Stimulated activated CD8-positive, alpha-beta memory T cell treated with anti-CD3 and anti-CD28 coated beads, Interleukin-15, amount 100 ng/mL, for 48 hours (primary cell): ENCODE results near the gene PANX1.
A peak's percentile ranks its signal among the peaks of the same experiment; 100 is the strongest.
"Not testable (repeated sequence)": the region's sequence is repeated elsewhere in the genome, so short reads cannot be mapped to it uniquely, and the experiment has no call there.

ENCODE experiments used
- DNase-seq, 2 donors: peaks; one replicate each; pipeline ENCODE4 v3.0.0-alpha.2; 2020; ENCODE audit warnings: low read depth in 2 of 2

Gene PANX1

DNA sequence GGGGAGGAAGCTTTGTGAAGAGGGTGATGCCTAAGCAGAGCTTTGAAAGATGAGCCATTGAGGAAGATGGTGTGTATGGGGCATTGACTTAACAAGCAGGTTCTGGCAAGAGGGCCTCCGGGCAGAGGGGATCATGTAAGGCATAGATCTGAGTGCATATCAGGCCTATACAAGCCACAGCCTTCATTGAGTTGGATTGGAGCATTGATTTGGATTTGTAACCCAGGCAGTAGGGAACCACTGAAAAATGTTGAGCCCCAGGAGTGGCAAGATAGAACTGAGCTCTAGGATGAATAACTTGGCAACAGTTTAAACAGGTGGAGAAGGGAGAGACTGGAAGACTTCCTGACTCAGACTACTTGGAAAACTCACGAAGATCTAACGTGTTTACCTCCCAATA lies 21.4 kb downstream of the PANX1 start:
- no peak for DNase-seq

DNA sequence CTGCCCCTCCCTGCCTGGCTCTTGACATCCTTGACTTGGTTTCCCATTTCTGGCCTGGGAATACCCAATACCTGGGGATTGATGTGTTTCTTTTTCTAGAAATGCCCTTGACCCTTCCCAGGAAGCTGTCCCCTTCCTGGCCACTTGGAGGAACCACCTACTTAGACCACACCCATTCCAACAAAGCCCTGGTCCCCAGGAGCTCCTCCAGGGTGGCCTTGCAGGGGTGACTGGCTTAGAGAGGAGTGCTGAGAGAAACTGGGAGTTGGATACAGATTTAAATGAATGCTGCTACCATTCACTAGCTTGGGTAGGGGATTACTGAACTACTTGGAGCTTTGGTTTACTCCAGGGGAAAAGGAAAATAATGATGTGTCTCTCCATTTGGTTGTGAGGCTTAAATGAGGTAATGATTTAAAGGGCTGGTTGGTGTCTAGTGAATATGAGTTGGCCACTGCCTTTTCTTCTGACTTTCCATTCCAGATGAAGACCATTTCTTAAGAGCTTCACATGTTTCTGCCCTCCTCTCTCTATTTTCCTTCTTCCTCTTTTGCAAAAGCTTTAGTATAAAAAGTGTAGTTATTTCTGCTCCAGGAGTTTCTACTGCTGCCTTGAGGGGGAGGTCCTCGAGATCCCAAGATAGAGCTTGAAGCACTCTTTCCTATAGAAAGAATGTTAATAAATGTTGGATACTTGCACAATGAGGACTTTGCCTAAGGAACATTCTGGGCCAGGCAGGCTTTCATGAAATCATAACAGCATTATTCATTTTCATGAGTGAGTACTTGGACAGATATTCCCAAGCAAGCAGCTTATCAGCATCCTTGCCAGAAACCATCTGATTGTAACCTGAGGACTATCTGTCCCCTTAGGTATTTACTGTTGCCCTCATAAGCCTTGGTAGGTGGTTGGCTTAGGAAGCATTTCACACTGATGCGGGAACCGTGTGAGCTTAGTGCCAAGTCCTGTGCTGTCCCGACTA lies 22.4 kb downstream of the PANX1 start:
- DNase-seq = no peak

DNA sequence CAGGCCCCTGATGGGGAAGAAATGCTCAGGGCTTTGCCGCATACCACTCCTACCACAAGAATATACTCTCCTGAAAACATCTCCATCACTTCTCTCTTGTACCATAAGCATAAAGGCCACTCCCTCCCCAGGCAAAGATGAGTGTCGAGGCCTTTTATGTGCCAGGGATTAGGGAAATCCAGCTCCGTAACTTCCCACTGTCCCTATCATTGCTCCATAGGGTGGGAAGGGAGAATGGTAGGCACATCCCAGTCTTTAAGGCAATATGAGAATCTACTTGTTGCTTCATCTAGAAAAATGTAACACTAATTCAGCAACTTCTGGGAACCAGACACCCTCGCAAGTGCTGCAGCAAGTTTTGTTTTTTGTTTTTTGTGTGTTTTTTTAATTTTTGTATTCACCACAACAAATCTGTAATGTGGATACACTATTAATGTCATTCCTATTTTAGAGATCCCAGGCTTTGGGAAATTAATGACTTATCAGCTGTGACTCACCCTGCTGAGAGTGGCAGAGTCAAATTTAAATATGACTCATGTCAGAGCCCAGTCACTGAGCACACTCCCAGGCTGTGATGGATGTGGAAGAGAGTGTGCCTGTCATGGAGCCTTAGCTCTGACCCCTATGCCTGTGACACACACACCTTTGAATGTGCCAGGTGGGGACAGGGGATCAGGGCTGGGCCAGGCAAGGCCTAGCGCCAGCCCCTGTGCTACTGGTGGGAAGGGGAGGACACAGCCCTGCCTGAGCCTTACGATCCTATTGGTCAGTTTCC lies 23.4 kb downstream of the PANX1 start:
- no peak for DNase-seq

DNA sequence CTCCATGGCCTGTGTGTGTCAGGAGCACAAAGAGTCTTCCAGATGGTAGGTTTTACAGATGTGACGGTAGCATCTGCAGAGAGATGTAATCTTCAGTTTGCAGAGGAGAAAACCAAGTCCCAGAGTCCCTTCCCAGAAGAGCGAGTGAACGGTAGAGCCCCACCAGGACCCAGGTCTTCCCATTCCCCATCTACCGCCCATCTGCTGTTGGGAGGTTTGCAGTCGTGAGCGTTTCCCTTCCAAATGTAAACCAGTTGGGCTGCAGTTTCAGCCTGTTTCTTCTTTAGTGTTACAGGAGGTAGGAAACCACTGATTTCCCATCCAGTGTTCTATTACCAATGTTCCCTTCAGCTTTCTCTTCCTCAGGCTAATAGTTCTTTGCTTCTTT lies 24.0 kb downstream of the PANX1 start:
- DNase-seq = no peak

DNA sequence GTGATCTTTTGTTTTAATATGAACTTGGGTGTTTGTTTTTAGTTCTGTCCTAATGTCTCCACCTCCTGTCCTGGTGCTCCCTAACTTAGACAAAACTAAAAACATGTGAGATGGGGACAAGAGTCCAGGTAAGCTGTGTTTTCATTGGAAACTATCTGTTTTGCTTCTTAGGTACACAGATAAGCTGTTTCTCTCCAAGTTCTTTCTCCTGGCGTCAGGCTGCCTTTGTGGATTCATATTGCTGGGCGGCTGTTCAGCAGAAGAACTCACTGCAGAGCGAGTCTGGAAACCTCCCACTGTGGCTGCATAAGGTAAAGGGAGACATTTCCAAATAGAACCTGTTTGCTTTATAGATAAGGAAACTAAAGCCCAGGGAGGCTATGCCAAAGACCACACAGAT lies 24.7 kb downstream of the PANX1 start:
- no peak for DNase-seq

DNA sequence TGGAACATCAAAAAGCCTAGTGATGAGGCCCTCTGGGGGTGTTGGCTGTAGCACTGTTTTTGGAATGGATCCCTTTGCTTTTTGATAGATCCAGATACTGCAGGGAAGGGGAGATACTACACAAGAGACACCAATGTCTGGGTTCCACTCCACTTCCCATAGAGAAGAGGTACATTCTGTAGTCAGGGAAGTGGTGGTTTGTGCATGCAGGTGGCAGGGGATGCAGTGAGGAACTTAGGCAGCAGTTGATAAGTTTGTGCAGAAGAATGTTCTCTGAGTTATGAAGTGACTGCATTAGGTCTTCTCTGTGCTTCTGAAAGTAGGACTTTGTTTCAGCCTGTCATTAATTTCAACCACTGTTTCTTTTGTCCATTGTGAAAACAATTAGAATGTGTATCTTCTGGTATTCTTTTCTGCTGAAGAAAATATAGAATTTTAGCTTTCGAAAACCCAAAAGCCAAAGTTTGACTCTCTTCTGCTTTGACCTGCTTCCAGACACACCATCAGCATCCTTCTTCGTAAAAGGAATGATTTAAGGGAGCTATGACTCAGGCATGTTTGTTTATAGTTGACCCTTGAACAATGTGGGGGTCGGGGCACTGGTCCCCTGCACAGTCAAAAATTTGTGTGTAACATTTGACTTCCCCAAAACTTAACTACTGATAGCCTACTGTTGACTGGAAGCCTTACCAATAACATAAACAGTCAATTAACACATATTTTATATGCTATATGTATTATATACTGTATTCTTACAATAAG lies 25.6 kb downstream of the PANX1 start:
- no peak for DNase-seq

DNA sequence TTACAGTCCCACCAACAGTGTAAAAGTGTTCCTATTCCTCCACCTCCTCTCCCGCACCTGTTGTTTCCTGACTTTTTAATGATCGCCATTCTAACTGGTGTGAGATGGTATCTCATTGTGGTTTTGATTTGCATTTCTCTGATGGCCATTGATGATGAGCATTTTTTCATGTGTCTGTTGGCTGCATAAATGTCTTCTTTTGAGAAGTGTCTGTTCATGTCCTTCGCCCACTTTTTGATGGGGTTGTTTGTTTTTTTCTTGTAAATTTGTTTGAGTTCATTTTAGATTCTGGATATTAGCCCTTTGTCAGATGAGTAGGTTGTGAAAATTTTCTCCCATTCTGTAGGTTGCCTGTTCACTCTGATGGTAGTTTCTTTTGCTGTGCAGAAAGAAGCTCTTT lies 28.7 kb downstream of the PANX1 start:
- DNase-seq = not testable (repeated sequence)

DNA sequence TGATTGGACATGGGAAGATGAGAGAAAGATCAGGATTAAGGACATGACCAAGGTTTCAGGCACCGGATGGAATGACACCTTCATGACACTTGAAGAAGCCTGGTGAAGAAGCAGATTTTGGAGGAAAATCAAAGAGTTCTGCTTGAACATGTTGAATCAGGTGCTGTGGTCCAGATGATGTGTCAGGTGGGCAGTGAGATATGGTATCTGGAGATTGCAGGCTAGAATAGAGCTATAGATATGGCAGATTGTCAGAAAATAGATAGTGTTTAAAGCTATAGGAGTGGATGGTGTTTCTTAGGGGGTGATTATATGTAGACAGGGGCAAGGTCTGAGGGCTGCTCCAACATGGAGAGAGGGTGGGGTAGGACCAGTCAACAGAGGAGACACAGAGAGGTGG lies 40.2 kb downstream of the PANX1 start:
- no peak for DNase-seq

DNA sequence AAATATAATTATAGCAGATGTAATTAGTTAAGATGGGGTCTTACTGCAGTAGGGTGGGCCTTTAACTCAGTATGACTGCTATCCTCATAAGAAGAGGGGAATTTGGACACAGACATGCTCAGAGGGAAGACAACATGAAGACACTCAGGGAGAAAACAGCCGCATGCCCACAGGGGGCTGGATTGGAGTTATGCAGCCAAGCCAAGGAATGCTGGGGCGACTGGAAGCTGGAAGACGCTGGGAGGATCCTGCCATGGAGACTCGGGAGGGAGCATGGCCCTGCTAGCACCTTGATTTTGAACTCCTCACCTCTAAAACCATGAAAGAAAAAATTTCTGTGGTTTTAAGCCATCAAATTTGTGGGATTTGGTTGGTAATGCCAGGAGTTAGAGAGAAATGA lies 40.9 kb downstream of the PANX1 start:
- no peak for DNase-seq

DNA sequence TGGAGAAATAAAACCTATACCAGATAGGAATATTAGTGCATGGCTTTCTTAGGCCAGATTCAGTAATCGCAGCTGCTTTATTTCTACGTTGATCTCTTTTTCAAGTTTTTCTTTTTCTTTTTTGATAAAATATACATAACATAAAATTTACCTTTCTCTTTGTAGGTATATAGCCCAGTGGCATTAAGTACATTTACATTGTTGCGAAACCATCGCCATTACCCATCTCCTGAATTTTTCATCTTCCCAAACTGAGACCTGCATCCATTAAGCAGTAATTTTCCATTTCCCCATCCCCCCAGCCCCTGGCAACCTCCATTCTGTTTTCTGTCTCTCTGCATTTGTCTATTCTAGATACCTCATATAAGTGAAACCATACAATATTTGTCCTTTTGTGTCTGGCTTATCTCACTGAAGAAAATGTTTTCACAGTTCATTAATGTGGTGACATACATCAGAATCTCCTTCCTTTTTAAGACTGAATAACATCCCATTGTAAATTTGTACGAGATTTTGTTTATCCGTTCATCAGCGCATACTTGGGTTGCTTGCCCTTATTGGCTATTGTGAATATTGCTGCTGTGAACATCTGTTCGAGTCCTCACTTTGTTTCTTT lies 41.4 kb downstream of the PANX1 start:
- no peak for DNase-seq

DNA sequence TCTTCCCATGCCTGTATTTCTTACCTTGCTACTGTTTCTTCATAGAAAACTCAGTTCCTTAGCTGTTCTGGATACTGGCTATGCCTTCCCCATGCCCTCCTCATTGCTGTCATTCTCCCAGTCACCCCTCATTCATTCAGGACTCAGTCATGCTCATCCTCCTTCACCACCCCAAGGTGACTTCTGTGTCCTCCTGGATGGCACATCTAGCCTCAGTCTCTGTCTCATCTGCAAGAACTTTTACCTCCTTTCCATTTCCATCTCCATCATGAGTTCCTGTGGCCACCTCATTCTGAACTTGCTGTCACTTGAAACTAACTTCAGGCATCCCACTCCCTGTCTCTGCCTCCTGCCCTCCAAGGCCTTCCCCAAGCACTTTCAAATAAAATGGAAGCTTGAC lies 42.3 kb downstream of the PANX1 start:
- no peak for DNase-seq

DNA sequence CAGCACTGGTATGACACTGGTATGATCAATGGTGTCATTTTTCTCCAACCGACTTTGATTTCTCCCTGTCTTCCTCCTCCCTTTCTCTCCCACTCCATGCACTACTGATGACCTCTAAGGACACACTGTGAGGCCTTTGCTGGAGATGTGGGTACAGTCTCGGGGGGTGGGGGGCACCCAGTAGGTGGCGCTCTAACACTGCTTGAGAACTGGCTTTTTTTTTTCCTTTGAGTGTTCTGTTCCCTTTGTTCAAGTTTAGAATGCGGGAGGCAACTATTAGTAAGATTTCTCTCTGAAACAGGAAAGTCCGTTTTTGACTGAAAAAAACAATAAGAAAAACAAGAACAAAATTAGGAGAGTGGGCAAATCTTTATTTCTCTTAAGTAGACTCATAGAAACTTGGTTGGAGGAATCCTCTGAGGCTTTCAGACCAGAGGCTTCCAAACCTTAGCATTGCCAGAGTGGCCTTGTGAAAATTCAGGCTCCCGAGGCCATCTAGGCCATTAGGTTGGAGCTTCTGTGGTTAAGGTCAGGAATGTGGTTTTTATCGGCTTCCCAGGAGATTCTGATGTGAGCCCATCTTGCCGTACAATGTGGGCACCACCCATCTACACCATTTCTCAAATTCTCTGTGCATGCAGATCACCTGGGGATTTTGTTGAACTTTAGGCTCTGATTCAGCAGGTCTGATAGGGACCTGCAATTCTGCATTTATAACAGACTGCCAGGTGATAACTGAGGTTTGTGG lies 43.2 kb downstream of the PANX1 start:
- peak in 1 of 2 donors; percentile 9 for DNase-seq

DNA sequence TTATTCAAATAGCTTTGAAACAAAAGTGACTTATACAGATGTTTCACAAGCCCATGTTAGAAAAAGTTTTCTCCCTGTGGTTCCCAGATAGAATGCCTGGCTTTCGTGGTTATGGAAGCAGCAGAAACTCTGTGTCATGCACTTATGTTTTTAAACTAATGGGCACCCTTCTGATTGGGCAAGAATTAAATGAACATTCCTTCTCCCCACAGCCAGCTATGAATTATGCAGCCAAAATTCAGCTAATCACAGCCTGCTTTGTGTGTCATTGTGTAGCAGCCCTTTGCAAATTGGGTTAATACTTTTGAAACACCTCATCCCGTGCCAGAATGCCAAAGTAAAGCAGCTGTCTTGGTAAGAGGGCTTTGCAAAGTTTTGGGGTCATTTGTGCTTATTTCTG lies 46.9 kb downstream of the PANX1 start:
- no peak for DNase-seq

DNA sequence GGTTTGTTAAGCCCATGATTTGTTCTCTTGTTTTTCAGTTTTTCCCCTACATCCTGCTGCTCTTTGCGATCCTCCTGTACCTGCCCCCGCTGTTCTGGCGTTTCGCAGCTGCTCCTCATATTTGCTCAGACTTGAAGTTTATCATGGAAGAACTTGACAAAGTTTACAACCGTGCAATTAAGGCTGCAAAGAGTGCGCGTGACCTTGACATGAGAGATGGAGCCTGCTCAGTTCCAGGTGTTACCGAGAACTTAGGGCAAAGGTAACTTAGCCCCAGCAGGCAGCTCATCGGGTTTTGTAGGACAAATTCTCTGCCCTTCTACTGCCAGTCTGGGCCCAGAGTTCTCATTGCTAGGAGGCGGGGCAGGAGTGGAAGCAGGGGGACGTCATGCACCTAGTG lies 49.7 kb downstream of the PANX1 start:
- DNase-seq = no peak

DNA sequence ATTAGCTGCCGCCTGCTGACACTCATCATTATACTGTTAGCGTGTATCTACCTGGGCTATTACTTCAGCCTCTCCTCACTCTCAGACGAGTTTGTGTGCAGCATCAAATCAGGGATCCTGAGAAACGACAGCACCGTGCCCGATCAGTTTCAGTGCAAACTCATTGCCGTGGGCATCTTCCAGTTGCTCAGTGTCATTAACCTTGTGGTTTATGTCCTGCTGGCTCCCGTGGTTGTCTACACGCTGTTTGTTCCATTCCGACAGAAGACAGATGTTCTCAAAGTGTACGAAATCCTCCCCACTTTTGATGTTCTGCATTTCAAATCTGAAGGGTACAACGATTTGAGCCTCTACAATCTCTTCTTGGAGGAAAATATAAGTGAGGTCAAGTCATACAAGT lies 51.1 kb downstream of the PANX1 start:
- no peak for DNase-seq

DNA sequence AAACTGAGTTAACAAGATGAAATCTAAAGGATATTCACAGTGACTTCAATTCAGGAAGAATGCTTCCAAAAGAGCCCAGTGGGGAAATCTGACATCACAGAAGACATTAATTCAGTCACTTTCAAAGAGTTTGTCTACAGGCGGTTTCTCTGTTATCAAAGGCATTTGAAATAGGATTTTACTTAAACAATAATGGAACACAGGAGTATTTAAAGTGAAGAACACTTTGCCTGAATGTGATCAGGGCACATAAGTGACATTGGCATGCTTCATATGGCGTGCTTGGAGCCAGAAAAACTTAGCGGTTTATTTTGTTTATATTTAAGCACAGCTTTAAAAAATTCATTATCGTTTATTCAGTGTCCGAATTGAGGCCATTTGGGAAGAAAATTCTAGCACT lies 52.9 kb downstream of the PANX1 start:
- no peak for DNase-seq

DNA sequence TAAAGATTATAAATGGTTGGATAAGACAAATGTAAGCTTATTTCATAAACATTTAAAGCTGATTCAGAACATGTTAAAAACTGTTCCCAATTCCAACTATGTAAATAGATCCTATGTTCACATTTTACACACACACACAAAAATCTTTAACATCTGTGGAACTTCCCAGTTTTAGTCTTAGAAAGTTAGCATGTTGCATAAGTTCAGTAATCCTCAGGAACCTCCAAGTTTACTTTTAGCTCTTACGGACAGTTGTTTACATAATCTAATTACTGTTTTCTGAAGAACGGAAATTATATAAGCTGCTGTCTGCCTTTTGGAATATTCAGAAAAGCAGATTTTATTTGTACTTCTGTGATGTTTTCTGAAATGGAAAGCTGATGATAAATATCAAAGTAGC lies 53.3 kb downstream of the PANX1 start:
- DNase-seq = no peak

DNA sequence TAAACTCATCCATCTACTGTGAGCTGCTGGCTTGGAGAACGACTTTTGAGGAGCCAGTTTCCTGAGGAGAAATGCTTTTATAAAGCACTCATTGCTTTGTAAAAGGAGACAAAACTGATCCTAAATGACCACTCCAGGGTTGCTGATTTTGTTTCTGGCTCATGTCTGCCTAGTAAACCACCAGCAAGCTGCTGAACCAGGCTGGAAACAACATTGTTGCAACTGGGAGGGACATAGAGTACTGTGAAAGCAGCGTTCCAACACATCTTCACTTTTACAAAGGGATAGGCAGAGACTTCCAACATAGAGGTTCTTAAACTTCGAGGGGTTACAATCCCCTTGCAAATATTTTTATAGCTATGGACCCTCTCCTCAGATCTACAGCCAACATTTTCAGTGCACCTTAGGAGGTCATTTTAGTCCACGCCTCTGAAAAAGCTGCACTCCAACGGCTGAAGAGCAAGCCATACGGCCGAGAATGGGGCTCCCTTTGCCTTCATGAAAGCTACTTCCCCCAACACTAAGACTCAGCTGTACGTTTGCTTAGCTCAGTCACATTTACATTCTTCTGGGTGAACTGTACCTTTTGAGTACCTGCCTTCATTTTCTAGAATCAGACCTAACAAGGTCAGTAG lies 54.7 kb downstream of the PANX1 start:
- no peak for DNase-seq

DNA sequence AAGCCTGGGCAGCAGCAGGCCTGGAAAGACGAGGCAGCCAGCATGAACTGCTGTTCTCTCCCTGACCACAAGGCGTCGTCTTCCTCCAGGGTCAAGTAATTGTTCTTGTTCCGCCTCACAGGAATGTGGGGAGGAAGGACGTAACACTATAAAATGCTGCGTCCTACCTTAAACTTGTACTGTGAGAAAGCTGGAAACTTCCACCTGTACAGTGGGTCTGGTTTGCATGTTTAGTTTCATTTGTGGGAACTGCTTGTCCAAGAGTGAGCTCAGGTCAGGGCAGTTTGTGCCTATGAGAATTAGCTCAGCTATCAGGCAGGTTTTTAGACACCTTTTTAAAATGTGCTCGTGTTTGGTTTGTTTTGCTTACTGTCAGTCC lies 55.2 kb downstream of the PANX1 start:
- DNase-seq = no peak

DNA sequence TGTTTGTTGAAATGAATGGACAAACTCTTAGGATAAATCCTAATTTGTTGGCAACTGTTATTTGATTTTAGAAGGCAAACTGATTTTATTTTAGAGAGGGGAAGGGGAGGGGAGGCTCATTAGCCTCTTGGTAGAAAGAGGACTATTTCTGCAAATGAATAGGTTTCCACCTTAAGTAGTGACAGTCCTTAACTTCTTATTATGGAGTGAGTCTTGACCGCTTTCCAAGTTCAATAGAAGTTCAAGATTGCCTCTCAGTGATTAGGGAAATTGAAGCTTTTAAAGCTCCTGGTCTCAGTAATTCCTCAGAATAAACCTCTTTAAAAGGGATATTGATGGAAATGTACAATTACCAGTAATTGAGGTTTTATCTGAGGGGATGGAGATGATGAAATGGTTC lies 55.7 kb downstream of the PANX1 start:
- DNase-seq = no peak

DNA sequence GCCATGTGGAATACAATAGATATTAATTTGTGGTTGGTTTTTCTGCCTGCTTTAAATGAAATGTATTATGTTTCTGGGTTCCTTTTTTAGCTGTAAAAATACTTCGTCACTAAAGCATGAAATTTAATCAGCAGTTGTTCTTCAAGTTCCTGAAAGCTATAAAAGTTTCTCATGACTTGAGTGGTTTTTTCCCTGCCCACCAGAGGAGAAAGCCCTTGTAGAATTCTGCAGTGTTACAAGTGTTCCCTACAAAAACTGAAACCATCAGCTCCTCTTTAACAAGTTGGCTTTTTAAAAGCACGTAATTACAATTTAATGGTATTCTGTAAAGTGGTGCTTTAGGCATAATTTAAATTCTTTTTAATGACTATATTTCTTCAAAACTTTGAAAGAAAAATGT lies 56.2 kb downstream of the PANX1 start:
- DNase-seq = no peak
